ENCODE results near the gene SAMHD1. TPM values are rescaled to one million over a fixed set of nuclear protein-coding genes. Genes with fewer than 3 reads are reported as not detected.

SAMHD1 gene
- total and polyA plus RNA-seq, 9 of the 15 experiments (the other 6 are each of a cell fraction or from before 2014, with no cell fraction given), result 6.8 to 20.4 (median 14.8) TPM

GRCh38 chr20:36847710-36848040, 103.8 kb downstream of the SAMHD1 start:
- Histone ChIP-seq H3K4me1 (replicated peaks in 1 of 2; ENCODE audit: control insufficient read depth in 2 of 2, insufficient read depth in 2 of 2, low read length in 2 of 2) (peaks cover 12 to 29% of the 10 kb centered on the region in 2 experiments; a peak in 3 of 5 replicates), H3K27ac (ENCODE audit: extremely low read depth, low read depth, low read length) (no peak overlapping the region)
- no peak for TF ChIP-seq ZNF239 (CRISPR knock-in tag; IDR thresholded peaks at IDR 0.05)
- TF ChIP-seq L3MBTL2 (IDR thresholded peaks at IDR 0.05), result no peak
- no peak for TF ChIP-seq ZBTB49 (CRISPR knock-in tag; IDR thresholded peaks at IDR 0.05; ENCODE audit: borderline replicate concordance)
- TF ChIP-seq YY1 (IDR thresholded peaks at IDR 0.05; ENCODE audit: borderline replicate concordance in 1 of 3, control insufficient read depth in 1 of 3, extremely low read depth in 1 of 3, insufficient read depth in 3 of 3, insufficient read length in 1 of 3, insufficient replicate concordance in 2 of 3, low read depth in 1 of 3, low read length in 2 of 3), result no peak
- TF ChIP-seq MIER1 (IDR thresholded peaks at IDR 0.05; ENCODE audit: low read depth), result no peak
- no peak for TF ChIP-seq ZBTB9 (CRISPR knock-in tag; IDR thresholded peaks at IDR 0.05)
- TF ChIP-seq NKRF (IDR thresholded peaks at IDR 0.05; ENCODE audit: borderline replicate concordance), result no peak
- no peak for TF ChIP-seq ZNF76 (CRISPR knock-in tag; IDR thresholded peaks at IDR 0.05; ENCODE audit: borderline replicate concordance)
- no peak for TF ChIP-seq MXD1 (CRISPR knock-in tag; IDR thresholded peaks at IDR 0.05; ENCODE audit: borderline replicate concordance, poor library complexity, severe bottlenecking)
- TF ChIP-seq SMARCE1 (IDR thresholded peaks at IDR 0.05), result no peak
- no peak for TF ChIP-seq GTF3C2 (IDR thresholded peaks at IDR 0.05; ENCODE audit: borderline replicate concordance, extremely low read depth, insufficient read length)

More at GRCh38 chr20:36847710-36848040, 103.8 kb downstream of the SAMHD1 start:
- Histone ChIP-seq H2AFZ (ENCODE audit: low read depth, low read length) (no peak overlapping the region), H3K9me3 (replicated peaks; ENCODE audit: control insufficient read depth, insufficient read depth, low read depth, low read length) (peaks cover 3% of the 10 kb centered on the region; the same call in 1 of the 2 replicates), H4K20me1 (replicated peaks; ENCODE audit: control insufficient read depth, insufficient read depth, low read length) (0 out of 2 replicates have a peak, but pooled peaks cover 3% of the 10 kb centered on the region), H3K9ac (ENCODE audit: insufficient read depth in 1 of 2, low read depth in 2 of 2, low read length in 2 of 2) (no peak overlapping the region), H3K4me2 (ENCODE audit: insufficient read depth, low read length) (no peak overlapping the region), H3K4me3 (no peak overlapping the region), H3K36me3 (ENCODE audit: control insufficient read depth, insufficient read depth, low read length) (peaks cover 15% of the 10 kb centered on the region; the same call in 2 of the 3 replicates), H3K9me1 (ENCODE audit: control insufficient read depth, insufficient read depth, low read length) (no peaks in the 10 kb centered on the region), H3K79me2 (ENCODE audit: control insufficient read depth, insufficient read depth, low read length) (peaks cover 58% of the 10 kb centered on the region), H3K27me3 (ENCODE audit: control insufficient read depth in 2 of 2, insufficient read depth in 2 of 2, low read length in 2 of 2) (no peaks in the 10 kb centered on the region)
- no peak for DNase-seq (ENCODE audit: extremely low read depth in 1 of 4, low spot score in 3 of 4)
- in situ Hi-C loops (cut with MboI) (no loop called here), intact Hi-C loops (cut with micrococcal nuclease) (no loop called here)
- BruUV-seq (replicated peaks), result no TSS peak
- ATAC-seq, result no peak
- WGBS (ENCODE audit: insufficient coverage, low coverage, missing lambda C conversion rate), result 27% methylated on average over 1 of the region's 1 CpG
- CTCF ChIA-PET (ENCODE audit: low intra/inter-chr PET ratio), result no interaction called here
- POLR2A ChIA-PET, result interaction anchor here (1.0 to 7.0 kb wide), 3 partner anchors 11 to 12 kb away, joined by 3 to 65 read pairs (median 5); a partner anchor contains a TSS
- no peak for FAIRE-seq

Measured in K562 (cell line).